GM12892 (cell line): Measurements from ENCODE around the gene KANK4.

Experiments used
- POLR2A ChIP-seq: IDR thresholded peaks from 2 replicates; pipeline ENCODE4 v1.6.1; 2011; ENCODE audit warnings: low read depth, low read length, control low read depth
- POLR2AphosphoS5 ChIP-seq: IDR thresholded peaks from 2 replicates; pipeline ENCODE4 v1.6.1; 2011; ENCODE audit warnings: low read depth, low read length, control low read depth
- TAF1 ChIP-seq: IDR thresholded peaks from 2 replicates; pipeline ENCODE4 v1.6.1; 2011; ENCODE audit warnings: low read depth, mild to moderate bottlenecking, control low read depth, low read length, borderline replicate concordance

DNA sequence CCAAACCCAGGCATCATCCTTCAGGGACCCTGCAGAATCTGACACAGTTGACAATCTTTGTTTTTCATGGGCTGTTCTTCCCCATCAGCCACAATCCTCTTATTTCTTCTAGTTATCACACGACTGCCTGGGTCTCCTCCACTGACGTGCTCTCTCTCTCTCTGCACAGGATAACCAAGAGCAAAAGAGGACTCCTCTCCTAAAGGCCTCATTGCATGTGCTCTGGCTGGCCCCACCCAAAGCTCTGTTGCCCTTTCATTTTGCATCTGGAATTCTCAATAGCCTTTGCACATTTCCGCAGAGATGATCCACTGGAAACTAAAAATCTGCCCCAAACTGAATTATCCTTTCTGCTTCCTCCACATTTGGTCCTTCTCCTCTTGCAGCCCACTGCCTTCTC, 58.5 kb downstream of the KANK4 start:
- no peak for TF ChIP-seq POLR2A
- no peak for TF ChIP-seq POLR2AphosphoS5
- TF ChIP-seq TAF1: no peak
